Prostate gland (tissue), 2 donors: ENCODE data around the gene ROR1.

Source experiments
- POLR2A ChIP-seq: fragments of 450-650 bp; IDR thresholded peaks from one replicate; pipeline ENCODE4 v1.6.1; 2016; ENCODE audit warnings: antibody characterized with exemption, mild to moderate bottlenecking
- POLR2AphosphoS5 ChIP-seq: sonication (generic); formaldehyde crosslinking; IDR thresholded peaks from one replicate; pipeline ENCODE4 v1.6.1; 2017; ENCODE audit warnings: antibody characterized with exemption
- TF ChIP-seq, protein P1 (sequence below), 4 experiments: fragments of 200-600 bp in 2 of 4; fragments of 450-650 bp in 2 of 4; sonication (generic) in 2 of 4; IDR thresholded peaks; 1 replicate in 3 of 4; 2 replicates in 1 of 4; pipeline ENCODE4 v1.5.1; 2016 to 2019; ENCODE audit warnings: antibody characterized with exemption in 4 of 4, mild to moderate bottlenecking in 2 of 4, moderate library complexity in 2 of 4

DNA sequence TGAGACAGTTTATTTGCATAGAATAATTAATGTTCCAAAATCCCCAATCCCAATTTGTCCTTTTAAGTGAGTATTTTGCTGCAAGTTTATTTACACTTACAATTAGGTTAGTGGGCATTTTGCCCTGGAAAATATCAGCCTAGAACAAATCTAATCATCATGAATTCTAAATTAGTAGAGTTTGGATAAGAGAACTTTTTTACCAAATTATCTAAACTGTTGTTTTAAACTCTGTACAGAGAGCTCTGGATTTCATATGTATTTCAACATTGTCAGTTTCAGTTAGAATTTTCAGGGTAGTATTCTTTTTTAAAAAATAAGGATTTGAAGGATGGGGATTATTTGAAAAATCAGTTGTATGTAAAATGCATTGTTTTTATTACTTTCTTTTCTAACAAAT is 401.8 kb downstream of the ROR1 start:
- TF ChIP-seq, protein P1, sequence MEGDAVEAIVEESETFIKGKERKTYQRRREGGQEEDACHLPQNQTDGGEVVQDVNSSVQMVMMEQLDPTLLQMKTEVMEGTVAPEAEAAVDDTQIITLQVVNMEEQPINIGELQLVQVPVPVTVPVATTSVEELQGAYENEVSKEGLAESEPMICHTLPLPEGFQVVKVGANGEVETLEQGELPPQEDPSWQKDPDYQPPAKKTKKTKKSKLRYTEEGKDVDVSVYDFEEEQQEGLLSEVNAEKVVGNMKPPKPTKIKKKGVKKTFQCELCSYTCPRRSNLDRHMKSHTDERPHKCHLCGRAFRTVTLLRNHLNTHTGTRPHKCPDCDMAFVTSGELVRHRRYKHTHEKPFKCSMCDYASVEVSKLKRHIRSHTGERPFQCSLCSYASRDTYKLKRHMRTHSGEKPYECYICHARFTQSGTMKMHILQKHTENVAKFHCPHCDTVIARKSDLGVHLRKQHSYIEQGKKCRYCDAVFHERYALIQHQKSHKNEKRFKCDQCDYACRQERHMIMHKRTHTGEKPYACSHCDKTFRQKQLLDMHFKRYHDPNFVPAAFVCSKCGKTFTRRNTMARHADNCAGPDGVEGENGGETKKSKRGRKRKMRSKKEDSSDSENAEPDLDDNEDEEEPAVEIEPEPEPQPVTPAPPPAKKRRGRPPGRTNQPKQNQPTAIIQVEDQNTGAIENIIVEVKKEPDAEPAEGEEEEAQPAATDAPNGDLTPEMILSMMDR (IDR thresholded peaks at IDR 0.05) = no peak
- no peak for TF ChIP-seq POLR2A
- no peak for TF ChIP-seq POLR2AphosphoS5
